ENCODE data around the gene ESF1.

DNA sequence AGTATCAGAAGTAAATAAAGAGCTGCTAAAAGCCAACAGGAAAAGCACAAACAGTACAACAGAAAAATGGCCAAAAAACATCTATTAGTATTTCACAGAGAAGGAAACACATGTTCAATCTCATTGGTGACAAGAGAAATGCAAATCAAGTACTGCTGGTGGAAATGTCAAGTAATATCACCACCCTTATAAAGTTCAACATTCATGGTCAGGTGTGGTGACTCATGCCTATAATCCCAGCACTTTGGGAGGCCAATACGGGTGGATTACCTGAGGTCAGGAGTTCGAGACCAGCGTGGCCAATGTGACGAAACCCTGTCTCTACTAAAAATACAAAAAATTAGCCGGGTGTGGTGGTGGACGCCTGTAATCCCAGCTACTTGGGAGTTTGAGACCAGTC is 42.8 kb downstream of the ESF1 start:
- no peak for TF ChIP-seq CTCF (IDR thresholded peaks at IDR 0.05)
- TF ChIP-seq POLR2A (IDR thresholded peaks at IDR 0.05) = no peak

Measured in esophagus squamous epithelium (tissue), 4 donors.